Caki2 (cell line): ENCODE data around the gene ELP4. TPM values are rescaled to one million over a fixed set of nuclear protein-coding genes. Genes with fewer than 3 reads are reported as not detected.
"Not testable (repeated sequence)": the region's sequence is repeated elsewhere in the genome, so short reads cannot be mapped to it uniquely, and the experiment has no call there.

Experiments used
- DNase-seq: peaks from one replicate; pipeline ENCODE4 v3.0.0-alpha.2; 2015; ENCODE audit warnings: low read depth
- in situ Hi-C: cut with HindIII; loops from 2 replicates; pipeline ENCODE4 v1.10.0; 2016; ENCODE audit warnings: low sequenced_read_pairs, low pct_unique_long_range_greater_than_20kb, mixed read lengths
- total RNA-seq: library from RNA; depleted of rRNA; stranded (reverse); fragments of >200 nt; shearing (Covaris generic); gene quantifications from 2 replicates; pipeline ENCODE4 v1.2.3, GENCODE V29; 2014; ENCODE audit warnings: low replicate concordance

The ELP4 gene
- total RNA-seq, 1 experiment from 2014 or later, result 35.3 TPM

DNA sequence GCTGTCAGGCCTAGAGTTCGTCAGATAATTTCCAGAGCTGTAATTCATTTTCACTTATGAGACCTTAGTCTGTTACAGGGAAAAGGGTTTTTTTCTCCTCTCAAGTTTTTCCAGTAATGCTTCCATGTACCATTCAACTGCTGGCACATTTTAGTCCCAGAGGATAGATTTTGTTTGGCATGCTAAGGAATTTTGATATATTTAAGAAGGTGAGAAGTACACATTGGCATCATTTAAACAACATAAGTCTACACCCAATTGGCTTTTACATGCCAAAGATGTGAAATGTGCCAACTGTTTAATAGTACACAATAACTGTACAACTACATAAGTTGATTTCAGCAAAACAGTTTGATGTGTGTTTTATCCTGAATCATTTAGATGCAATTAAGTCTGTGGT lies 230.6 kb downstream of the ELP4 start:
- no peak for DNase-seq
- in situ Hi-C loops, result no loop called here

- in situ Hi-C loops, DNase-seq: not testable (repeated sequence)
Measured at GRCh38 chr11:31740731-31741368, 231.3 kb downstream of the ELP4 start.

- in situ Hi-C loops, result no loop called here
- no peak for DNase-seq
Measured at GRCh38 chr11:31747581-31747980, 238.0 kb downstream of the ELP4 start.

- in situ Hi-C loops, result no loop called here
- DNase-seq, result no peak
Measured at GRCh38 chr11:31757260-31757835, 247.8 kb downstream of the ELP4 start.

GRCh38 chr11:31761636-31762035 lies 252.1 kb downstream of the ELP4 start:
- in situ Hi-C loops, result no loop called here
- DNase-seq, result no peak

DNA sequence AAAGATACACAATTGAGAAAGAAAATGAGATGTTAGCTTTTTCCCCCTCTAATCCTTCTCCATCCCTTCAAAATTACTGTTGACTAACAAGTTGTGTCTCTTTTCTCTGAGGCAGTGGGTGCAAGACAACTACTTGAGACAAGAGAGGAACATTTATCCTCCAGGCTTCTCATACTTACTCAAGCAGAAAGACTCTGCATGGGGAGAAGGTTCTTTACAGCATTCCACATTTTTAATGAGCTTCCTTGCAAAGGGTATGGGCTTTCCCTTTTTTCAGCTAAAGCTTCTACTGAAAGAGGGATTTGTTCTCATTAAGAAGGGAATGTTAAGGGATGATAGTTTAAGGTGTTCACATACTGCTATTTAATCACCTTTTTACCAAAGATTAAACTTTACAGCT lies 253.7 kb downstream of the ELP4 start:
- no peak for DNase-seq
- in situ Hi-C loops, result no loop called here

- in situ Hi-C loops, result no loop called here
- no peak for DNase-seq
Measured at GRCh38 chr11:31764261-31764660, 254.7 kb downstream of the ELP4 start.

DNA sequence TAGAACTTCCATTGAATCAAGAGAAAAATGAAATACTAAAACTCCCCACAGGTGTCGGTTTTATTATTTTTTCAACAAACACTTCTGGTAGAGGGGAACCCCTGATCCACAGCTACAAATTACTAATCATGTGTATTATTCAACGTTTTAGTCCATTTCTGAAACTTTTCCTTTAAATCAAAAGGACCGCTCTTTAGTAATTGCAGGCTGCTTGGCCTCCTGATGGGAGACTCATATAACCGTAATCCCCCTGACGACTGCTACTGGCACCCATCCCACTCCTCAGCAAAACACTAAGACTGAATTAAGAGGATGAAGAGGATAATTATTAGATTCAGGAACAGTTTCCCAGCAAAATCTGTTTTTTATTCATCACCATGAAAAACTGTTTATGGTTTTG lies 255.2 kb downstream of the ELP4 start:
- in situ Hi-C loops, result no loop called here
- no peak for DNase-seq

- in situ Hi-C loops, result no loop called here
- DNase-seq, result no peak
Measured at GRCh38 chr11:31767066-31767465, 257.5 kb downstream of the ELP4 start.

- in situ Hi-C loops, result no loop called here
- DNase-seq, result no peak
Measured at GRCh38 chr11:31767685-31768084, 258.1 kb downstream of the ELP4 start.

- no peak for DNase-seq
- in situ Hi-C loops, result no loop called here
Measured at GRCh38 chr11:31768749-31769640, 259.4 kb downstream of the ELP4 start.

DNA sequence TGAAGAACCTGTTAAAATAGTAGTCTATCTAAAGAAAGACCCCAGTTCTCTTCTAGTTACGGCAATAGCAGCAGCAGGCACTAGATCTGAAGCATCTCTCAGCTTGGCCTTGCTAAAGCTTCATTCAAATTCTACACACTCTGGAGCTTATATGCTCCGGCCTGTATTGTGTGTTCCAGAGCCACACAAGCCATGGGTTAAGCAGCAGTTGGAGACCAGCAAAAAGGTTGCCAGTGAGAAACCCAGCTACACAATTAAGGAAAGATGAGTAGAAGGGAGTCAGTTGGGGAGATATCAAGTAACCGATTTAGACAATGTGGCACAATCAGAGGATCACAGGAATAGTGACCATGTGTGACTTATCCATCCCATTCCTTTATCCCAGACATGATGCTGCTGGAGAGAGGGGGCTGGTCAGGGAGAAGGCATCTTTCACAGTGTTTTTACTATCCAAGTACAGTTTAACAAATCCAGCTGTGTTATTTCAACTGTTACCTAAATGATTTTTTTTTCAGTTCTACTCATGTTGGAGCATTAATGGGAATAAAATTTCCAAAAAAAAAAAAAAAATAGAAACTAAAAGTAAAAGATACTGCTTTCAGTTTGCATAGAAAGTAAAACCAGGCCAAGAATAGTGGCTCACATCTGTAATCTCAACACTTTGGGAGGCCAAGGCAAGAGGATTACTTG lies 260.6 kb downstream of the ELP4 start:
- in situ Hi-C loops, result no loop called here
- DNase-seq, result no peak

DNA sequence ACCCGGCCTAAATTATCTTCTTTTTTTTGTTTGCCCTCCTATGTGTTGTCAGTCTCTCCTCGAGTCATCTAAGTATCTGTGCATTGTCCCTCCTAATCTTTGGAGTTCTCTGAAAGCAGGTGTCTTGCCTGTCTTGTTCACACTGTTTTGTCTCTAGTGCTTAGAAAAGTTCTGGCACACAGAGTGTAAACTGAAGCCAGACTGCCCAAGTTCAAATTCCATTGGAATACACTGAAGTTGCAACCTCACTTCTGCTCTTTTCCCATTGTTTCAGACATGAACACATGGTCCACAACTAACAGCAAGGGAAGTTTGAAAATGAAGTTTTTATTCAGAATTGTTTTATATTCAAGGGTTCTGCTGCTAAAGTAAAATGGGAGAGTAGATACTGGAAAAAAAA lies 262.8 kb downstream of the ELP4 start:
- in situ Hi-C loops, result no loop called here
- DNase-seq, result no peak

GRCh38 chr11:31779374-31779791 lies 269.8 kb downstream of the ELP4 start:
- no peak for DNase-seq
- in situ Hi-C loops, result no loop called here

DNA sequence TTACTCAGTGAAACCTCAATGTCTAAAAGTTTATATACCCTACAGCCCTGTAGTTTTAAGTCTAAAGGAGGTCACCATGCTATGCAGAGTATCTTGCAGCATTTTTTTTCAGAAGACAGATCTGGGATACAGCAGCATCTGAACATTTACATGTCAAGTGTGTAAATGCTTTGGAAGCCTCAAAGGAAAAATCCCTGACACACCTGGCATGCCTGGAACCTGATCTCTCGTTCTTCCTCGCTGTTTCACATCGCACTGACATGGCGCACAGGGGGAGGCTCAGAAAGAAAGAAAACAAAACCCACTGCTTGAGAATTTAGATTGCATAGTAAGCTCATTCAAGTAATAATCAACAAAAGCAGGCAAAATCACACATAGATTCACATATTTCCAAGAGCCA lies 270.5 kb downstream of the ELP4 start:
- no peak for DNase-seq
- in situ Hi-C loops, result no loop called here

- no peak for DNase-seq
- in situ Hi-C loops, result no loop called here
Measured at GRCh38 chr11:31780480-31780971, 271.0 kb downstream of the ELP4 start.

- DNase-seq, result no peak
- in situ Hi-C loops, result no loop called here
Measured at GRCh38 chr11:31782257-31782656, 272.7 kb downstream of the ELP4 start.

- in situ Hi-C loops, result no loop called here
Measured at GRCh38 chr11:31783252-31783651, 273.7 kb downstream of the ELP4 start.

GRCh38 chr11:31784611-31785010 lies 275.0 kb downstream of the ELP4 start:
- in situ Hi-C loops, result no loop called here
- DNase-seq, result no peak

More at GRCh38 chr11:31783252-31783651, 273.7 kb downstream of the ELP4 start:
- no peak for DNase-seq
